Liver (tissue), 9 donors: ENCODE measurements around the gene PXMP4. TPM values are rescaled to one million over a fixed set of nuclear protein-coding genes. Genes with fewer than 3 reads are reported as not detected.

Experiments
- DNase-seq: peaks from one replicate; pipeline ENCODE4 v3.0.0-alpha.2; 2017; ENCODE audit warnings: low spot score
- H3K27ac ChIP-seq, 2 donors: one replicate each; pipeline ENCODE4 v1.7.0; 2013; ENCODE audit warnings: inconsistent platforms in 2 of 2, low read length in 2 of 2, control low read depth in 1 of 2, low read depth in 1 of 2, mild to moderate bottlenecking in 1 of 2
- H3K27me3 ChIP-seq, 4 donors: one replicate each; pipeline versions ENCODE4 v1.6.1 to v1.7.0; 2013; ENCODE audit warnings: low read length in 3 of 4, inconsistent platforms in 1 of 4, mild to moderate bottlenecking in 1 of 4, moderate library complexity in 1 of 4; ENCODE audit not compliant: control insufficient read depth in 4 of 4, insufficient read depth in 4 of 4
- H3K36me3 ChIP-seq, 4 donors: one replicate each; pipeline versions ENCODE4 v1.6.1 to v1.7.0; 2013; ENCODE audit warnings: low read length in 3 of 4, mild to moderate bottlenecking in 3 of 4, low read depth in 1 of 4, moderate library complexity in 1 of 4; ENCODE audit not compliant: control insufficient read depth in 4 of 4, insufficient read depth in 3 of 4
- H3K4me1 ChIP-seq, 4 donors: one replicate each; pipeline versions ENCODE4 v1.6.1 to v1.7.0; 2013; ENCODE audit warnings: low read length in 3 of 4, mild to moderate bottlenecking in 3 of 4, moderate library complexity in 1 of 4; ENCODE audit not compliant: control insufficient read depth in 4 of 4, insufficient read depth in 4 of 4
- H3K4me3 ChIP-seq, 3 donors: one replicate each; pipeline versions ENCODE4 v1.6.1 to v1.7.0; 2013; ENCODE audit warnings: low read length in 3 of 3, control low read depth in 1 of 3, low read depth in 1 of 3, mild to moderate bottlenecking in 1 of 3
- H3K9ac ChIP-seq, 2 donors: one replicate each; pipeline ENCODE4 v1.7.0; 2013; ENCODE audit warnings: low read length in 2 of 2, mild to moderate bottlenecking in 2 of 2, moderate library complexity in 2 of 2, control low read depth in 1 of 2, low read depth in 1 of 2
- H3K9me3 ChIP-seq, 4 donors: one replicate each; pipeline versions ENCODE4 v1.6.1 to v1.7.0; 2013; ENCODE audit warnings: low read length in 3 of 4; ENCODE audit not compliant: control insufficient read depth in 4 of 4
- ATF3 ChIP-seq: IDR thresholded peaks from 2 replicates; pipeline ENCODE4 v1.6.1; 2016; ENCODE audit warnings: antibody characterized with exemption
- CTCF ChIP-seq: fragments of 150-350 bp; IDR thresholded peaks from 2 replicates; pipeline ENCODE4 v1.5.1; 2017; ENCODE audit warnings: improper control_type of control experiment, low read depth, low read length; ENCODE audit not compliant: missing input control
- EGR1 ChIP-seq, 2 donors: IDR thresholded peaks; 2 replicates each; pipeline ENCODE4 v1.6.1; 2016 to 2018; ENCODE audit warnings: antibody characterized with exemption in 2 of 2, low read depth in 2 of 2
- FOXA1 ChIP-seq: IDR thresholded peaks from 2 replicates; pipeline ENCODE4 v1.6.1; 2016; ENCODE audit warnings: antibody characterized with exemption
- FOXA2 ChIP-seq: IDR thresholded peaks from 2 replicates; pipeline ENCODE4 v1.6.1; 2016; ENCODE audit warnings: antibody characterized with exemption
- GABPA ChIP-seq, 2 donors: IDR thresholded peaks in 1 of 2; conservative IDR thresholded peaks in 1 of 2; 2 replicates each; pipeline ENCODE4 v1.6.1; 2016; ENCODE audit warnings: antibody characterized with exemption in 2 of 2, mild to moderate bottlenecking in 1 of 2, moderate library complexity in 1 of 2
- HNF4G ChIP-seq: IDR thresholded peaks from 2 replicates; pipeline ENCODE4 v1.6.1; 2016; ENCODE audit warnings: antibody characterized with exemption
- JUND ChIP-seq, 2 donors: IDR thresholded peaks; 2 replicates each; pipeline ENCODE4 v1.6.1; 2016; ENCODE audit warnings: antibody characterized with exemption in 2 of 2
- RAD21 ChIP-seq, 2 donors: IDR thresholded peaks; 2 replicates each; pipeline ENCODE4 v1.6.1; 2016; ENCODE audit warnings: antibody characterized with exemption in 2 of 2, mild to moderate bottlenecking in 2 of 2
- SP1 ChIP-seq: IDR thresholded peaks from 2 replicates; pipeline ENCODE4 v1.6.1; 2018; ENCODE audit warnings: antibody characterized with exemption, mild to moderate bottlenecking
- TAF1 ChIP-seq: conservative IDR thresholded peaks from 2 replicates; pipeline ENCODE4 v1.6.1; 2016; ENCODE audit warnings: antibody characterized with exemption, mild to moderate bottlenecking
- WGBS: extraction: QIAGEN DNeasy Blood & Tissue Kit; methylation state at CpG from one replicate; pipeline ENCODE4 v1.1.7; 2013; 5-methylcytosine and 5-hydroxymethylcytosine counted together
- polyA plus RNA-seq, 2 donors: library from polyadenylated mRNA; stranded (reverse) in 1 of 2; unstranded in 1 of 2; fragments of 200-250 nt in 1 of 2; fragments of >200 nt in 1 of 2; fragmentation: Nextera tagmentation in 1 of 2; extraction: Ambion mirVana in 1 of 2; gene quantifications; one replicate each; pipeline versions ENCODE4 v1.2.1 to v1.2.3, GENCODE V29; 2013 to 2015
- total RNA-seq, 2 donors: library from RNA; depleted of rRNA; stranded (reverse); fragments of >200 nt; gene quantifications; one replicate each; pipeline ENCODE4 v1.2.3, GENCODE V29; 2014
- TF ChIP-seq, protein P1 (sequence below): IDR thresholded peaks from 2 replicates; pipeline ENCODE4 v1.6.1; 2016; ENCODE audit warnings: antibody characterized with exemption, mild to moderate bottlenecking
- TF ChIP-seq, protein P2 (sequence below): IDR thresholded peaks from 2 replicates; pipeline ENCODE4 v1.6.1; 2016; ENCODE audit warnings: antibody characterized with exemption
- donor health status: healthy.
- donor health status: healthy.
- donor health status: healthy.
- donor health status: healthy.
- donor health status: healthy.

The PXMP4 gene
- total and polyA plus RNA-seq, 4 donors, result 5.5 to 16.0 (median 9.3) TPM

DNA sequence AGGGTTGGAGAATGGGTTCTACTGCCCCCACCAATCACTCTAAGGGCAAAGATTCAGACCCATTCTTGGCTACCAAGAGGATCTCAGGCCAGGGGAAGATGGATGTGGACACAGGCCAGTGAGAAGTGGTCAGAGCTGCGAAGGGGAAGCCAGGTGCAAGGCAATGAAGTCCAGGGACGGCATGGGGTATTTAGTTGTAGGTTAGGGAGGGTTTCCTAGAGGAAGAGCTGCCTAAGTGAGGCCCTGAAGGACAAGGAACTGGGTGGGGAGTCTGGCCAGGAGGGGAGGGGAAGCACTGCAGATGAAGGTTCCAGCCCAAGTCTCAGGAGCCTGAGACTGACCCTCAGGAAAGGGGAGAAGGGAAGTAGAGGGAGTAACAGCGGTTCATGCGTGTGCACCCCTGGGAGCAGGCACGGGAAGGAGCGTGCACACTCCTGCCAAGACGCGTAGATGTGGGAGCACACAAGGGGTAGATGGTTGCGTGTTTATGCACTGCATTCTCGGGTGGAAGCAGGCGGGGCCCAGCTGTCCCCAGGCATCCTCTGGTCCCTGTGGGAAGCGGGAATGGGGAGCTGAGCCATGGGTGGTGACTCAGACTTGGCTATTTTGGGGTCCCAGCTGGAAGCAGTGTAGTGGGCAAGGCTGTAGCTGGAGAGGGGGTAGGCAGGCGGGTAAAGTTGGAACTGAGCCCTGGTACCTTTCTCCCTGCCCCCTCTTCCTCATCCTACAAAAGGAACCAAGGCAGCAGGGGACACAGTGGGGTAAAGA, 50.1 kb downstream of the PXMP4 start:
- H3K9me3 ChIP-seq, result no peaks in the 10 kb centered on the region
- no peak overlapping the region for H3K27ac ChIP-seq
- peaks cover 7 to 47% (median 21%) of the 10 kb centered on the region in 4 donors for H3K4me1 ChIP-seq
- H3K27me3 ChIP-seq, result no peaks in the 10 kb centered on the region
- TF ChIP-seq EGR1 (IDR thresholded peaks at IDR 0.05; ENCODE audit: low read depth in 2 of 2), result no peak
- WGBS, result 93% methylated on average over 13 of the region's 13 CpGs
- H3K36me3 ChIP-seq, result peaks cover 0 to 4% (median 0%) of the 10 kb centered on the region in 4 donors
- H3K4me3 ChIP-seq, result no peak overlapping the region
- no peak overlapping the region for H3K9ac ChIP-seq
- no peak for DNase-seq

DNA sequence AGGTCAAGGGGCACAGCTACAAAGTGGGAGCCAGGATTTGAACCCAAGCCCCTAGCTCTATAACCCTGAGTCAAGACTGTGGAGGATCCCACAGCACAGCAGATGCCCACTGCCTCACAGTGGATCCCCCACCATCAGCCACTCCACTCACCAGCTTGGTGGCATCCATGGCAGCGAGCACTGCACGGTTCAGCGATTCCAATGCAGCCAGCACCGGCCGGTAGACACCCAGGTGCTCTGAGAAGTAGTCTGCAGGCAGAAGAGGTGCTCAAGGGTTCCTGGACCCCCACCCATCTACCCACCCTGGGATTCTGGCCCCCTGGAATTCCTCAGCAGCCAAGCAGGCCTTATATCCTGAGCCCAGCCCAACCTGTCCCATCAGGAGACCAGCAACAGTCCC, 50.9 kb downstream of the PXMP4 start:
- Histone ChIP-seq H3K36me3 (peaks cover 0 to 4% (median 0%) of the 10 kb centered on the region in 4 donors), H3K9me3 (no peaks in the 10 kb centered on the region), H3K27ac (no peak overlapping the region), H3K9ac (no peak overlapping the region), H3K4me1 (peaks cover 7 to 46% (median 19%) of the 10 kb centered on the region in 4 donors), H3K27me3 (no peaks in the 10 kb centered on the region), H3K4me3 (no peak overlapping the region)
- no peak for DNase-seq
- 91% methylated on average over 5 of the region's 5 CpGs for WGBS
- TF ChIP-seq SP1 (no peak), EGR1 (IDR thresholded peaks at IDR 0.05; ENCODE audit: low read depth in 2 of 2) (no peak), FOXA2 (no peak), CTCF (no peak), HNF4G (no peak), RAD21 (IDR thresholded peaks at IDR 0.05) (no peak), TAF1 (no peak), ATF3 (no peak), FOXA1 (no peak), GABPA (IDR thresholded peaks at IDR 0.05 in 1 of 2, conservative IDR thresholded peaks at IDR 0.05 in 1 of 2) (no peak), JUND (IDR thresholded peaks at IDR 0.05) (no peak)
- TF ChIP-seq, protein P1, sequence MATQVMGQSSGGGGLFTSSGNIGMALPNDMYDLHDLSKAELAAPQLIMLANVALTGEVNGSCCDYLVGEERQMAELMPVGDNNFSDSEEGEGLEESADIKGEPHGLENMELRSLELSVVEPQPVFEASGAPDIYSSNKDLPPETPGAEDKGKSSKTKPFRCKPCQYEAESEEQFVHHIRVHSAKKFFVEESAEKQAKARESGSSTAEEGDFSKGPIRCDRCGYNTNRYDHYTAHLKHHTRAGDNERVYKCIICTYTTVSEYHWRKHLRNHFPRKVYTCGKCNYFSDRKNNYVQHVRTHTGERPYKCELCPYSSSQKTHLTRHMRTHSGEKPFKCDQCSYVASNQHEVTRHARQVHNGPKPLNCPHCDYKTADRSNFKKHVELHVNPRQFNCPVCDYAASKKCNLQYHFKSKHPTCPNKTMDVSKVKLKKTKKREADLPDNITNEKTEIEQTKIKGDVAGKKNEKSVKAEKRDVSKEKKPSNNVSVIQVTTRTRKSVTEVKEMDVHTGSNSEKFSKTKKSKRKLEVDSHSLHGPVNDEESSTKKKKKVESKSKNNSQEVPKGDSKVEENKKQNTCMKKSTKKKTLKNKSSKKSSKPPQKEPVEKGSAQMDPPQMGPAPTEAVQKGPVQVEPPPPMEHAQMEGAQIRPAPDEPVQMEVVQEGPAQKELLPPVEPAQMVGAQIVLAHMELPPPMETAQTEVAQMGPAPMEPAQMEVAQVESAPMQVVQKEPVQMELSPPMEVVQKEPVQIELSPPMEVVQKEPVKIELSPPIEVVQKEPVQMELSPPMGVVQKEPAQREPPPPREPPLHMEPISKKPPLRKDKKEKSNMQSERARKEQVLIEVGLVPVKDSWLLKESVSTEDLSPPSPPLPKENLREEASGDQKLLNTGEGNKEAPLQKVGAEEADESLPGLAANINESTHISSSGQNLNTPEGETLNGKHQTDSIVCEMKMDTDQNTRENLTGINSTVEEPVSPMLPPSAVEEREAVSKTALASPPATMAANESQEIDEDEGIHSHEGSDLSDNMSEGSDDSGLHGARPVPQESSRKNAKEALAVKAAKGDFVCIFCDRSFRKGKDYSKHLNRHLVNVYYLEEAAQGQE, result no peak
- TF ChIP-seq, protein P2, sequence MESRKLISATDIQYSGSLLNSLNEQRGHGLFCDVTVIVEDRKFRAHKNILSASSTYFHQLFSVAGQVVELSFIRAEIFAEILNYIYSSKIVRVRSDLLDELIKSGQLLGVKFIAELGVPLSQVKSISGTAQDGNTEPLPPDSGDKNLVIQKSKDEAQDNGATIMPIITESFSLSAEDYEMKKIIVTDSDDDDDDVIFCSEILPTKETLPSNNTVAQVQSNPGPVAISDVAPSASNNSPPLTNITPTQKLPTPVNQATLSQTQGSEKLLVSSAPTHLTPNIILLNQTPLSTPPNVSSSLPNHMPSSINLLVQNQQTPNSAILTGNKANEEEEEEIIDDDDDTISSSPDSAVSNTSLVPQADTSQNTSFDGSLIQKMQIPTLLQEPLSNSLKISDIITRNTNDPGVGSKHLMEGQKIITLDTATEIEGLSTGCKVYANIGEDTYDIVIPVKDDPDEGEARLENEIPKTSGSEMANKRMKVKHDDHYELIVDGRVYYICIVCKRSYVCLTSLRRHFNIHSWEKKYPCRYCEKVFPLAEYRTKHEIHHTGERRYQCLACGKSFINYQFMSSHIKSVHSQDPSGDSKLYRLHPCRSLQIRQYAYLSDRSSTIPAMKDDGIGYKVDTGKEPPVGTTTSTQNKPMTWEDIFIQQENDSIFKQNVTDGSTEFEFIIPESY, result no peak
